ENCODE data around the gene UQCRHL. TPM values are rescaled to one million over a fixed set of nuclear protein-coding genes. Genes with fewer than 3 reads are reported as not detected.

Gene UQCRHL
- total RNA-seq, 1 donor from 2014 or later, result 4.8 TPM

GRCh38 chr1:15826810-15827507, 19.5 kb upstream of the UQCRHL start:
- no peaks in the 10 kb centered on the region for H4K20me1 ChIP-seq (ENCODE audit: low read depth)
- H3K4me1 ChIP-seq, result no peaks in the 10 kb centered on the region
- no peak overlapping the region for H3K4me3 Mint-ChIP-seq
- no peak overlapping the region for H3K4me3 ChIP-seq
- no peak overlapping the region for H3K27ac Mint-ChIP-seq
- H3K27me3 ChIP-seq, result no peaks in the 10 kb centered on the region
- no peak overlapping the region for H3K9ac ChIP-seq
- DNase-seq (ENCODE audit: low spot score), result no peak
- peaks cover 5% of the 10 kb centered on the region for H3K79me2 ChIP-seq (ENCODE audit: low read depth)
- no peak overlapping the region for H2AFZ ChIP-seq (replicated peaks)
- H3K36me3 ChIP-seq, result no peaks in the 10 kb centered on the region
- H3K27ac ChIP-seq, result no peak overlapping the region
- H3F3A ChIP-seq (ENCODE audit: low read depth), result peaks cover 21% of the 10 kb centered on the region
- peaks cover 23% of the 10 kb centered on the region for H3K4me1 Mint-ChIP-seq
- no peak overlapping the region for H3K4me2 ChIP-seq
- no peaks in the 10 kb centered on the region for H3K9me3 ChIP-seq (ENCODE audit: low read depth)
- TF ChIP-seq EZH2phosphoT487 (IDR thresholded peaks at IDR 0.05) (no peak), EZH2 (IDR thresholded peaks at IDR 0.05) (no peak)
- TF ChIP-seq, protein P1, sequence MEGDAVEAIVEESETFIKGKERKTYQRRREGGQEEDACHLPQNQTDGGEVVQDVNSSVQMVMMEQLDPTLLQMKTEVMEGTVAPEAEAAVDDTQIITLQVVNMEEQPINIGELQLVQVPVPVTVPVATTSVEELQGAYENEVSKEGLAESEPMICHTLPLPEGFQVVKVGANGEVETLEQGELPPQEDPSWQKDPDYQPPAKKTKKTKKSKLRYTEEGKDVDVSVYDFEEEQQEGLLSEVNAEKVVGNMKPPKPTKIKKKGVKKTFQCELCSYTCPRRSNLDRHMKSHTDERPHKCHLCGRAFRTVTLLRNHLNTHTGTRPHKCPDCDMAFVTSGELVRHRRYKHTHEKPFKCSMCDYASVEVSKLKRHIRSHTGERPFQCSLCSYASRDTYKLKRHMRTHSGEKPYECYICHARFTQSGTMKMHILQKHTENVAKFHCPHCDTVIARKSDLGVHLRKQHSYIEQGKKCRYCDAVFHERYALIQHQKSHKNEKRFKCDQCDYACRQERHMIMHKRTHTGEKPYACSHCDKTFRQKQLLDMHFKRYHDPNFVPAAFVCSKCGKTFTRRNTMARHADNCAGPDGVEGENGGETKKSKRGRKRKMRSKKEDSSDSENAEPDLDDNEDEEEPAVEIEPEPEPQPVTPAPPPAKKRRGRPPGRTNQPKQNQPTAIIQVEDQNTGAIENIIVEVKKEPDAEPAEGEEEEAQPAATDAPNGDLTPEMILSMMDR (IDR thresholded peaks at IDR 0.05), result no peak
- no peaks in the 10 kb centered on the region for H3K9me3 Mint-ChIP-seq
- H3K27me3 Mint-ChIP-seq (ENCODE audit: insufficient read depth, low read depth), result peaks cover 2% of the 10 kb centered on the region
- H3K36me3 Mint-ChIP-seq, result peaks cover 11% of the 10 kb centered on the region

DNA sequence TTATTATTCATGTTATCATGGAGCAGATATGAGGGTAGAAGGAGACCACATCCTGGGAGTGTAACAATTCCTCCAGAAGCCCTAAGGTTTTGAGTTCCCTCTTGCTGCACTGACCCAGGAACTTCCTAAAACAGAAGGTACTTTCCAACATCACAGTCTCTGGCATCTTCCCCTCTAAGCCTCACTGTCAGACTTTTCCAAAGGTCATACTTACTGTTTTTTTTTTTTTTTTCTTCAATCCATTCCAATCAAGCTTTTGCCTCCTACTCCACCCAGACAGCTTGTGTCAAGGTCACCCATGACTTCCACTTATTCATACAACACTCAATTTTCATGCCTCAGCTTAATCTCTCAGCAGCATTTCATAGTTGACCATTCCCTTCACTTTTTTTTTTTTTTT, 18.4 kb upstream of the UQCRHL start:
- TF ChIP-seq EZH2phosphoT487 (IDR thresholded peaks at IDR 0.05) (no peak), EZH2 (IDR thresholded peaks at IDR 0.05) (no peak)
- TF ChIP-seq, protein P1 (IDR thresholded peaks at IDR 0.05), result no peak
- Histone ChIP-seq H3K9ac (no peak overlapping the region), H3K9me3 (ENCODE audit: low read depth) (no peaks in the 10 kb centered on the region), H4K20me1 (ENCODE audit: low read depth) (no peaks in the 10 kb centered on the region), H3K27ac (no peak overlapping the region), H3F3A (ENCODE audit: low read depth) (peaks cover 13% of the 10 kb centered on the region), H3K36me3 (no peaks in the 10 kb centered on the region), H3K27me3 (no peaks in the 10 kb centered on the region), H3K79me2 (ENCODE audit: low read depth) (no peaks in the 10 kb centered on the region), H3K4me1 (no peaks in the 10 kb centered on the region), H3K4me2 (no peak overlapping the region), H3K4me3 (no peak overlapping the region), H2AFZ (replicated peaks) (no peak overlapping the region)
- Mint-ChIP-seq H3K9me3 (no peaks in the 10 kb centered on the region), H3K27me3 (ENCODE audit: insufficient read depth, low read depth) (peaks cover 2% of the 10 kb centered on the region), H3K4me1 (peaks cover 15% of the 10 kb centered on the region), H3K27ac (no peak overlapping the region), H3K4me3 (no peak overlapping the region), H3K36me3 (peaks cover 7% of the 10 kb centered on the region)
- no peak for DNase-seq (ENCODE audit: low spot score)

GRCh38 chr1:15820478-15820877, 13.0 kb upstream of the UQCRHL start:
- Mint-ChIP-seq H3K4me3 (no peak overlapping the region), H3K36me3 (peaks cover 6% of the 10 kb centered on the region)
- no peaks in the 10 kb centered on the region for H3K36me3 ChIP-seq

More at GRCh38 chr1:15820478-15820877, 13.0 kb upstream of the UQCRHL start:
- Mint-ChIP-seq H3K27ac (no peak overlapping the region), H3K9me3 (no peaks in the 10 kb centered on the region), H3K4me1 (peaks cover 6% of the 10 kb centered on the region), H3K27me3 (ENCODE audit: insufficient read depth, low read depth) (peaks cover 2% of the 10 kb centered on the region)
- TF ChIP-seq EZH2 (IDR thresholded peaks at IDR 0.05), result no peak
- no peak for TF ChIP-seq EZH2phosphoT487 (IDR thresholded peaks at IDR 0.05)
- TF ChIP-seq, protein P1 (IDR thresholded peaks at IDR 0.05), result no peak
- no peaks in the 10 kb centered on the region for H4K20me1 ChIP-seq (ENCODE audit: low read depth)
- DNase-seq (ENCODE audit: low spot score), result no peak
- H3K27ac ChIP-seq, result no peak overlapping the region
- no peak overlapping the region for H2AFZ ChIP-seq (replicated peaks)
- no peaks in the 10 kb centered on the region for H3K79me2 ChIP-seq (ENCODE audit: low read depth)
- no peaks in the 10 kb centered on the region for H3K9me3 ChIP-seq (ENCODE audit: low read depth)
- H3K27me3 ChIP-seq, result no peaks in the 10 kb centered on the region
- H3F3A ChIP-seq (ENCODE audit: low read depth), result peaks cover 7% of the 10 kb centered on the region
- no peak overlapping the region for H3K4me2 ChIP-seq
- H3K4me1 ChIP-seq, result peaks cover 2% of the 10 kb centered on the region
- no peak overlapping the region for H3K4me3 ChIP-seq
- no peak overlapping the region for H3K9ac ChIP-seq

All from neural progenitor cell (in vitro differentiated cells).